Gastroesophageal sphincter (tissue), 3 donors: ENCODE measurements around the gene P3H3.

ENCODE experiments used
- CTCF ChIP-seq, 4 experiments: fragments of 200-600 bp in 2 of 4; fragments of 450-650 bp in 2 of 4; sonication (generic) in 1 of 4; IDR thresholded peaks; one replicate each; pipeline ENCODE4 v1.5.1; 2017 to 2019; ENCODE audit warnings: antibody characterized with exemption in 4 of 4, mild to moderate bottlenecking in 2 of 4, moderate library complexity in 2 of 4
- EP300 ChIP-seq: sonication (generic); formaldehyde crosslinking; IDR thresholded peaks from one replicate; pipeline ENCODE4 v1.6.1; 2017; ENCODE audit warnings: antibody characterized with exemption, mild to moderate bottlenecking
- POLR2A ChIP-seq, 2 donors: fragments of 450-650 bp; IDR thresholded peaks; one replicate each; pipeline ENCODE4 v1.6.1; 2017; ENCODE audit warnings: antibody characterized with exemption in 2 of 2, mild to moderate bottlenecking in 2 of 2, moderate library complexity in 1 of 2

- TF ChIP-seq CTCF (IDR thresholded peaks at IDR 0.05), result no peak
- TF ChIP-seq POLR2A (IDR thresholded peaks at IDR 0.05), result no peak
- no peak for TF ChIP-seq EP300
These were observed 44.4 kb upstream of the P3H3 start for GRCh38 chr12:6783828-6784227.
